HG02885 (cell line): ENCODE measurements around the gene GLI1.
"Not testable (repeated sequence)": the region's sequence is repeated elsewhere in the genome, so short reads cannot be mapped to it uniquely, and the experiment has no call there.

Source experiments
- ATAC-seq: cut with Tn5 transposase; IDR thresholded peaks from one replicate; pipeline ENCODE4 v1.9.1; 2021; ENCODE audit warnings: mild to moderate bottlenecking; ENCODE audit not compliant: unreplicated experiment, poor library complexity

GLI1 gene

GRCh38 chr12:57515934-57516541, 56.5 kb downstream of the GLI1 start:
- no peak for ATAC-seq

DNA sequence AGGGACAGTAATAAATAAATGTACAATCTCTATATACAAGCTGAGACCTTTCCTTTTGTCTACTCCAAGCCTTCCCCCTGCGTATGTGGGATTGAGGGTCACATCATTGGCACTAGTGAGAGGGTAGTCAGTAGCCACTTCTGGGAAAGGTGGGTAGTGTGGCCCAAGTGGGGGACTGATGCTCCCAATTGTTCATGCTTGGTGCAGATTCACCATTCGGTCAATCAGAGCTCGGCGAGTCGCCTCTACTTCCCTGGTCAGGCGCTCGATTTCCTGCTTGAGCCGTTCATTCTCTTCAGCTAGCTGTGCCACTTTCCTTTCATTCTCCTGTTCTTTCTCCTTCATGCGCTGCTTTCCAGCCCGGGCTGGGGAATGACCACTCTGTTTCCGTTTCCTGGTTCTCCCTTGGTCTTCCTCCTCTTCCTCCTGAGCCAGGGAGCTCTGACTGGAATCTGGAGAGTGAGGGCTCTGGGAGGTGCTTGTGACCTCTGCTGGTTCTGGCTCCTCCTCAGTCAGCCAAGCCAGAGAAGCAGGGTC, 57.1 kb downstream of the GLI1 start:
- ATAC-seq, result no peak

DNA sequence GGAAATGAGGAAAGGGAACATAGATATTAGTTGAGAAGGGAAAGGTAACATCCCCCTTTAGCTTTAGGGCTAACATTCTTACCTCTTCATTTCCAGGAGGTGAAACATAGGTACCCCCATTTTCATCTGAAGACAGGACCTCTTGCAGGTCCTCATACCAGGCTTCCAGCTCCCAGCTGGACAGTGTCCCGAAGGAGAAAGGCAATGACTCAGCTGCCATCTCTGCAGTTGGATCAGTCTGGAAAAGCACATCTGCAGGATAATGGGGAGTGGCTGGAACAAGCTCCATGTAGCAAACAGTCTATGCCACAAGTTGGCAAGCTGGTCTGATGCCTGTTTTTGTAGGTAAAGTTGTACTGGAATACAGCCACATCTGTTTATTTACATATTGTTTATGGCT, 57.6 kb downstream of the GLI1 start:
- ATAC-seq, result no peak

- ATAC-seq, result not testable (repeated sequence)
These were observed 58.1 kb downstream of the GLI1 start for GRCh38 chr12:57517718-57518117.

GRCh38 chr12:57518176-57518919, 58.8 kb downstream of the GLI1 start:
- no peak for ATAC-seq

DNA sequence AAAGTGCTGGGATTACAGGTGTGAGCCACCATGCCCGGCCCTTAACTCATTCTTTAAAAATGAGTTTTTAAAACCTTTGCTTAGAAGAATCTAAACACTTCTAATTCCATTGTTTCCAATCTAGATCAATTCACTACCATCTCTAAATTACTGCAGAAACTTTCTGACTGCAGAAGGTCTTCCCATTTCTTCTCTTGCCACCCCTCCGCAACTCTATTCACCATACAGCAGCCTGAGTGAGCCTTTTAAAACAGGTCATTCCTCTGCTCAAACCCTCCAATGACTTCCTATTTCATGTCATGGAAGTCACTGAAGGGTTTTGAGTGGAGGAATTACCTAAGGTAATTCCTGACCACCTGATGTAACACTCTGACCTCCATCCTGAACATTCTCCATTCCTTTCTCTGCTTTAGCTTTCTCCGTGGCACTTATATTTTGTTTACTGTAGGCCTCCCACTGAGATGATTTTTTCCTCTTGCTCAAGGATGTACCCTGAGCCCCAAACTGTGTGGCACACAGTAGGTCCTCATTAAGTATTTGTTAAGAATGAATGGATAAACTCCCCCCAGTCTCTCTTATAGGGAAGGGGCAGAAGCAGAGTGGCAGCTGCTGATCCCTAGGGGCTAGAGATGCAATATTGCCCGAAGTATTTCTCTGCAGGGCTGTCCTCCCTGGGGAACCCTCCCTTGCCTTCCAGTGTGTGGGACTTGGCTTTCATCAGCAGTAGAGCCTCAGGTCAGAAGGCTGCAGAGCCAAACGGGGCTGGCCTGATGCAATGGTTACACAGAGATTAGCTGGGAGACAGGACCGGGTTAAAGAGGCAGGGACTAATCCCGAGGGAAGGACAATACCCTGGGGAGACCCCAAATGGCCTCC, 59.6 kb downstream of the GLI1 start:
- no peak for ATAC-seq

GRCh38 chr12:57519796-57520052, 60.1 kb downstream of the GLI1 start:
- ATAC-seq, result no peak

GRCh38 chr12:57520053-57520818, 60.7 kb downstream of the GLI1 start, which contains the start of gene DDIT3:
Gene DDIT3 (minus strand): TSS chr12:57520514. CDS start chr12:57517406, 3,108 bp downstream.
- peak; percentile 76 for ATAC-seq

DNA sequence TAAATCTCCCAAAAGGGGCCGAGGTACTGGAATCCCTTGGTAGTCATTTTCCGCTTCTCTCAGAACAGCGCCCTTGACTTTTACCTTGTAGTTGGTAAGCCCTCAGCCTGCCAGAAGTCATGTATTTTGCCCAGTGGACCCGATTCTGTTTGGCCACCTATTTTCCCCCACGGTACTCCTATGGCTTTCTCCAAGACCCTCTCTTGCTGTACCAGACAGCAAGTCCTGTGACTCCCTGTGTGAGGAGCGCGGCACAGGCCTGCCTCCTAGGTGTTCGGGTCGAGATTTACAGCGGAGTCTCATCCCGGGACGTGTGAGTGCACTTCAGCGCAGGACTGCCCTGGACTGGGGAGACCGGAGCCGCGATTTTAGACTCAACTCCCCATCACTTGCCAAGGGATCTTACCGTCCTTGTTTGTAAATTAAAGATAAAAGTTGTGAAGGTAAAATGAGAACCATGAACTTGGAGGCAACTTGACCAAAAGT, 62.0 kb downstream of the GLI1 start:
- no peak for ATAC-seq
